ENCODE measurements around the gene F10. TPM values are rescaled to one million over a fixed set of nuclear protein-coding genes. Genes with fewer than 3 reads are reported as not detected.
"Not testable (repeated sequence)": the region's sequence is repeated elsewhere in the genome, so short reads cannot be mapped to it uniquely, and the experiment has no call there.

The F10 gene
- total and polyA plus RNA-seq, 2 donors (not counting 1 experiment from before 2014, with no cell fraction given): not detected

DNA sequence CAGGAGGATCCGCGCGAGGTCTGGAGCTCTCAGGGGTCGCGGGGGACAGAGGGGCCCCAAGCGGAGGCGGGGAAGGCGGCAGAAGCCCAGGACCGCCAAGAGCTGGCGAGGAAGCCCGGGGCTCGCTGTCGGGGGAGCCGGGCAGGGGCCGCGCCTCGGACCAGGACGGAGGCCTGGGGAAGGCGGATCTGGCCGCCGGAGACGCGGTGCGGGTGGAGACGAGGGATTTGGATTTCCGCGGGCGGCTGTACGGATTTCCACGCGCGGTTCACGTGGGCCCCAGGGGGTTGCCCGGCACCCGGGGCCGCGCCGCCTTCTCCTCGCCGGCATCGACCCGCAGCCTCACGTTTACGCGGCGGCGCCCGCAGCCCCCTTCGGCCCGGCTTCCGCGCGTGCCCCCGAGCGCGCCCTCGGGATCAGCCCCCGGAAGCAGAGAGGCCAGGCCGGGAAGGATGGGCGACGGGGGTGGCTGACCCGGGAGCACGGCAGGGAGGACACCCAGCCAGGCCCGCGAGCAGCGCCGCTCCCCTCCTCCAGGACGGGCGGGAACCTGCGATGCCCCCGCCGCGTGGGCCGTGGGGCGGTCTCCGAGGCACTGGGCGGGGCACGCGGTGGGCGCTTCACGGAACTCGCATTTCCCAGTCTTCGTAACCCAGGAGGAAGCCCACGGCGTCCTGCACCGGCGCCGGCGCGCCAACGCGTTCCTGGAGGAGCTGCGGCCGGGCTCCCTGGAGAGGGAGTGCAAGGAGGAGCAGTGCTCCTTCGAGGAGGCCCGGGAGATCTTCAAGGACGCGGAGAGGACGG is 12.3 kb upstream of the F10 start:
- no peaks in the 10 kb centered on the region for H3K9me3 Mint-ChIP-seq (ENCODE audit: insufficient read depth)
- Histone ChIP-seq H3K27ac (ENCODE audit: low read length in 2 of 2) (no peak overlapping the region), H3K4me2 (replicated peaks; ENCODE audit: low read depth, low read length, poor library complexity, severe bottlenecking) (peak overlapping the region; percentile 60), H2AFZ (ENCODE audit: insufficient read depth, low read depth, low read length, poor library complexity, severe bottlenecking) (peak overlapping the region; percentile 51), H3K4me3 (ENCODE audit: control extremely low read depth in 1 of 5, extremely low read depth in 1 of 5, insufficient read depth in 1 of 5, low read depth in 2 of 5, low read length in 4 of 5) (peak overlapping the region in 2 of 5 experiments; percentile 15 to 34), H3K36me3 (replicated peaks in 1 of 2; ENCODE audit: control extremely low read depth in 1 of 2, control insufficient read depth in 1 of 2, extremely low read depth in 1 of 2, insufficient read depth in 2 of 2, low read length in 1 of 2) (no peaks in the 10 kb centered on the region), H3K9ac (ENCODE audit: low read length) (peak overlapping the region; percentile 19), H3K4me1 (ENCODE audit: control insufficient read depth in 2 of 2, insufficient read depth in 2 of 2, low read length in 2 of 2) (peaks cover 0 to 3% of the 10 kb centered on the region in 2 donors), H4K20me1 (ENCODE audit: control insufficient read depth, insufficient read depth, low read length, poor library complexity, severe bottlenecking) (no peaks in the 10 kb centered on the region), H3K27me3 (replicated peaks in 1 of 4; ENCODE audit: control extremely low read depth in 1 of 4, control insufficient read depth in 3 of 4, insufficient read depth in 4 of 4, low read length in 3 of 4) (peaks cover 0 to 19% (median 2%) of the 10 kb centered on the region in 4 experiments), H3K79me2 (ENCODE audit: control insufficient read depth, insufficient read depth, low read length) (no peaks in the 10 kb centered on the region), H3K9me3 (ENCODE audit: control extremely low read depth in 1 of 3, control insufficient read depth in 2 of 3, insufficient read depth in 1 of 3, low read length in 2 of 3) (peaks cover 0 to 18% (median 0%) of the 10 kb centered on the region in 3 donors)
- DNase-seq (no peak), ATAC-seq (ENCODE audit: low read depth) (no peak)
- peaks cover 3% of the 10 kb centered on the region for H3K27me3 Mint-ChIP-seq
- intact Hi-C loops (cut with micrococcal nuclease): no loop called here
- TF ChIP-seq CTCF (IDR thresholded peaks at IDR 0.05) (no peak), EZH2 (IDR thresholded peaks at IDR 0.05; ENCODE audit: borderline replicate concordance, insufficient read depth, low read depth, low read length, poor library complexity, severe bottlenecking) (no peak)
- no peaks in the 10 kb centered on the region for H3K4me1 Mint-ChIP-seq
- H3K27ac Mint-ChIP-seq: no peak overlapping the region
- CTCF ChIA-PET: no interaction called here
- no peak overlapping the region for H3K4me3 Mint-ChIP-seq
- POLR2A ChIA-PET: no interaction called here
- 8% methylated on average over 99 of the region's 99 CpGs for WGBS (ENCODE audit: insufficient coverage)

DNA sequence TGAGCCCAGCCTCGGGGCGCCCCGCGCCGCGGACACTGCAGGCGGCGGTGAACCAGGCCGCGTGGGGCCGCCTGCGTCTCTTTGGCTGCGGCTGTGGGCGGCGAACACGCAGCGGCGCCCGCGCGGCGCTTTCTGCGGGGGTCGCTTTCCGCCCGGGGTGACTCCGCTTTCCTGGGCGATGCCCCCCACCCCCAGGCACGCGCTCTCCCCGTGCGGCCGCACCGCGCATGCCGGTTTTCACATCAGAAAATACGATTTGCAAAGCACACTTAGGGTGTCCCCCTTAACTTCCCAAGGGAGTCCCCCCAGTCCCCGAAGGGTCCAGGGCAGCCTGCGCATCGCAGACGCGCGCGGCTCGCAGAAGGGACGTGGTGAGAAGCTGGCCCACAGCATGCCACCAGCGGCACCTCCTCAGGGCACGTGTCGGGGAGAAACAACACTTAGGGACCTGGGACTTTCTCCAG is 11.7 kb upstream of the F10 start:
- no peaks in the 10 kb centered on the region for H3K36me3 ChIP-seq (replicated peaks in 1 of 2; ENCODE audit: control extremely low read depth in 1 of 2, control insufficient read depth in 1 of 2, extremely low read depth in 1 of 2, insufficient read depth in 2 of 2, low read length in 1 of 2)
- WGBS (ENCODE audit: insufficient coverage): 24% methylated on average over 49 of the region's 49 CpGs
- H4K20me1 ChIP-seq (ENCODE audit: control insufficient read depth, insufficient read depth, low read length, poor library complexity, severe bottlenecking): no peaks in the 10 kb centered on the region
- peak overlapping the region; percentile 60 for H3K4me2 ChIP-seq (replicated peaks; ENCODE audit: low read depth, low read length, poor library complexity, severe bottlenecking)
- peaks cover 0 to 16% (median 2%) of the 10 kb centered on the region in 4 experiments for H3K27me3 ChIP-seq (replicated peaks in 1 of 4; ENCODE audit: control extremely low read depth in 1 of 4, control insufficient read depth in 3 of 4, insufficient read depth in 4 of 4, low read length in 3 of 4)
- Mint-ChIP-seq H3K27me3 (peaks cover 3% of the 10 kb centered on the region), H3K4me1 (no peaks in the 10 kb centered on the region), H3K27ac (no peak overlapping the region), H3K4me3 (no peak overlapping the region), H3K9me3 (ENCODE audit: insufficient read depth) (no peaks in the 10 kb centered on the region)
- ChIA-PET CTCF (no interaction called here), POLR2A (no interaction called here)
- DNase-seq: no peak
- TF ChIP-seq EZH2 (IDR thresholded peaks at IDR 0.05; ENCODE audit: borderline replicate concordance, insufficient read depth, low read depth, low read length, poor library complexity, severe bottlenecking): no peak
- H3K4me1 ChIP-seq (ENCODE audit: control insufficient read depth in 2 of 2, insufficient read depth in 2 of 2, low read length in 2 of 2): peaks cover 0 to 3% of the 10 kb centered on the region in 2 donors
- no peak overlapping the region for H3K27ac ChIP-seq (ENCODE audit: low read length in 2 of 2)
- peak overlapping the region; percentile 51 for H2AFZ ChIP-seq (ENCODE audit: insufficient read depth, low read depth, low read length, poor library complexity, severe bottlenecking)
- no peak overlapping the region for H3K4me3 ChIP-seq (ENCODE audit: control extremely low read depth in 1 of 5, extremely low read depth in 1 of 5, insufficient read depth in 1 of 5, low read depth in 2 of 5, low read length in 4 of 5)
- no peak for ATAC-seq (ENCODE audit: low read depth)
- peak overlapping the region; percentile 19 for H3K9ac ChIP-seq (ENCODE audit: low read length)
- H3K79me2 ChIP-seq (ENCODE audit: control insufficient read depth, insufficient read depth, low read length): no peaks in the 10 kb centered on the region
- peaks cover 0 to 16% (median 0%) of the 10 kb centered on the region in 3 donors for H3K9me3 ChIP-seq (ENCODE audit: control extremely low read depth in 1 of 3, control insufficient read depth in 2 of 3, insufficient read depth in 1 of 3, low read length in 2 of 3)
- intact Hi-C loops (cut with micrococcal nuclease): no loop called here

GRCh38 chr13:113111821-113112220 is 10.8 kb upstream of the F10 start:
- H3K4me3 Mint-ChIP-seq; DNase-seq; H2AFZ ChIP-seq (ENCODE audit: insufficient read depth, low read depth, low read length, poor library complexity, severe bottlenecking); H3K27ac Mint-ChIP-seq; intact Hi-C loops (cut with micrococcal nuclease); H3K4me2 ChIP-seq (replicated peaks; ENCODE audit: low read depth, low read length, poor library complexity, severe bottlenecking); H3K4me1 Mint-ChIP-seq; H3K4me1 ChIP-seq (ENCODE audit: control insufficient read depth in 2 of 2, insufficient read depth in 2 of 2, low read length in 2 of 2); H4K20me1 ChIP-seq (ENCODE audit: control insufficient read depth, insufficient read depth, low read length, poor library complexity, severe bottlenecking); H3K79me2 ChIP-seq (ENCODE audit: control insufficient read depth, insufficient read depth, low read length); CTCF ChIA-PET; H3K9me3 Mint-ChIP-seq (ENCODE audit: insufficient read depth); H3K27ac ChIP-seq (ENCODE audit: low read length in 2 of 2); H3K9ac ChIP-seq (ENCODE audit: low read length); ATAC-seq (ENCODE audit: low read depth); H3K36me3 ChIP-seq (replicated peaks in 1 of 2; ENCODE audit: control extremely low read depth in 1 of 2, control insufficient read depth in 1 of 2, extremely low read depth in 1 of 2, insufficient read depth in 2 of 2, low read length in 1 of 2); H3K27me3 Mint-ChIP-seq; H3K4me3 ChIP-seq (ENCODE audit: control extremely low read depth in 1 of 5, extremely low read depth in 1 of 5, insufficient read depth in 1 of 5, low read depth in 2 of 5, low read length in 4 of 5); POLR2A ChIA-PET: not testable (repeated sequence)
- peaks cover 0 to 16% (median 2%) of the 10 kb centered on the region in 4 experiments for H3K27me3 ChIP-seq (replicated peaks in 1 of 4; ENCODE audit: control extremely low read depth in 1 of 4, control insufficient read depth in 3 of 4, insufficient read depth in 4 of 4, low read length in 3 of 4)
- 94% methylated on average over 5 of the region's 5 CpGs for WGBS (ENCODE audit: insufficient coverage)
- peaks cover 0 to 14% (median 0%) of the 10 kb centered on the region in 3 donors for H3K9me3 ChIP-seq (ENCODE audit: control extremely low read depth in 1 of 3, control insufficient read depth in 2 of 3, insufficient read depth in 1 of 3, low read length in 2 of 3)
